Measurements from ENCODE around the gene ADCK1. TPM values are rescaled to one million over a fixed set of nuclear protein-coding genes. Genes with fewer than 3 reads are reported as not detected.

ADCK1 gene
- total RNA-seq, 1 experiment from 2014 or later: 8.8 TPM

DNA sequence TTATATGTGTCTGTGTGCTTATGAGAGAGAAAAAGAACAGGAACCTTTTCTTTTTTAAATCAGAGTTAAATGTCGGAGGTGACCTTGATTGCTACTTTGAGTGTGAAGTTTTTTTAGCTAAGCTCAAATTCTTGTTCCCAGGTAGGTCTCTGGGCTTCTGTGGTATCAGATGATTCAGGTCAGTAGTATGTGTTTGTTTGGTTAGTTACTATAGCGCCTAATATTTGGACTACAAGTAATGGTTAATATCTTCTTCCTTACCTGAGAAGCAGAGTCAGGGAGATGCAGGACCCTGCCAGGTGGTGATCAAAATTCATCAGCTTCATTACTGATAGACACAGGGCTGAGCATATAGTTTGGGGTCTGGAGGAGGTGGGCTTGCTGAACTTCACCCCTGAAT is 30.8 kb downstream of the ADCK1 start:
- H3K27me3 Mint-ChIP-seq (ENCODE audit: insufficient read depth, unreplicated experiment): no peaks in the 10 kb centered on the region
- H3K9me3 Mint-ChIP-seq (ENCODE audit: unreplicated experiment): no peaks in the 10 kb centered on the region
- no peak overlapping the region for H3K4me3 Mint-ChIP-seq (ENCODE audit: unreplicated experiment)
- no TSS peak for BruUV-seq (replicated peaks)
- H3K4me3 ChIP-seq (ENCODE audit: low read depth, low read length): no peak overlapping the region
- intact Hi-C loops (cut with micrococcal nuclease; ENCODE audit: unreplicated experiment): no loop called here
- no peaks in the 10 kb centered on the region for H3K27me3 ChIP-seq (replicated peaks; ENCODE audit: control insufficient read depth, insufficient read depth, low read length)
- peak in 1 of 2 experiments; percentile 20 for DNase-seq
- H3K9me3 ChIP-seq: no peaks in the 10 kb centered on the region
- POLR2A ChIA-PET: interaction anchor here (0.6 kb wide), 1 partner anchor 16 kb away, joined by 5 read pairs; no protein-coding TSS in a partner anchor
- H3K4me1 Mint-ChIP-seq (ENCODE audit: low read depth, unreplicated experiment): no peaks in the 10 kb centered on the region
- no peaks in the 10 kb centered on the region for H3K36me3 Mint-ChIP-seq (ENCODE audit: insufficient read depth, unreplicated experiment)
- TF ChIP-seq, protein P1, sequence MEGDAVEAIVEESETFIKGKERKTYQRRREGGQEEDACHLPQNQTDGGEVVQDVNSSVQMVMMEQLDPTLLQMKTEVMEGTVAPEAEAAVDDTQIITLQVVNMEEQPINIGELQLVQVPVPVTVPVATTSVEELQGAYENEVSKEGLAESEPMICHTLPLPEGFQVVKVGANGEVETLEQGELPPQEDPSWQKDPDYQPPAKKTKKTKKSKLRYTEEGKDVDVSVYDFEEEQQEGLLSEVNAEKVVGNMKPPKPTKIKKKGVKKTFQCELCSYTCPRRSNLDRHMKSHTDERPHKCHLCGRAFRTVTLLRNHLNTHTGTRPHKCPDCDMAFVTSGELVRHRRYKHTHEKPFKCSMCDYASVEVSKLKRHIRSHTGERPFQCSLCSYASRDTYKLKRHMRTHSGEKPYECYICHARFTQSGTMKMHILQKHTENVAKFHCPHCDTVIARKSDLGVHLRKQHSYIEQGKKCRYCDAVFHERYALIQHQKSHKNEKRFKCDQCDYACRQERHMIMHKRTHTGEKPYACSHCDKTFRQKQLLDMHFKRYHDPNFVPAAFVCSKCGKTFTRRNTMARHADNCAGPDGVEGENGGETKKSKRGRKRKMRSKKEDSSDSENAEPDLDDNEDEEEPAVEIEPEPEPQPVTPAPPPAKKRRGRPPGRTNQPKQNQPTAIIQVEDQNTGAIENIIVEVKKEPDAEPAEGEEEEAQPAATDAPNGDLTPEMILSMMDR (IDR thresholded peaks at IDR 0.05; ENCODE audit: insufficient read depth in 1 of 2, low read depth in 1 of 2, low read length in 1 of 2, severe bottlenecking in 1 of 2, unreplicated experiment in 1 of 2): no peak
- peaks cover 6% of the 10 kb centered on the region; the same call in 1 of the 2 replicates for H3K4me1 ChIP-seq
- H3K27ac Mint-ChIP-seq (ENCODE audit: unreplicated experiment): peak overlapping the region; percentile 65
- CTCF ChIA-PET: no interaction called here
- H3K36me3 ChIP-seq (ENCODE audit: control insufficient read depth, insufficient read depth, low read length): no peaks in the 10 kb centered on the region

DNA sequence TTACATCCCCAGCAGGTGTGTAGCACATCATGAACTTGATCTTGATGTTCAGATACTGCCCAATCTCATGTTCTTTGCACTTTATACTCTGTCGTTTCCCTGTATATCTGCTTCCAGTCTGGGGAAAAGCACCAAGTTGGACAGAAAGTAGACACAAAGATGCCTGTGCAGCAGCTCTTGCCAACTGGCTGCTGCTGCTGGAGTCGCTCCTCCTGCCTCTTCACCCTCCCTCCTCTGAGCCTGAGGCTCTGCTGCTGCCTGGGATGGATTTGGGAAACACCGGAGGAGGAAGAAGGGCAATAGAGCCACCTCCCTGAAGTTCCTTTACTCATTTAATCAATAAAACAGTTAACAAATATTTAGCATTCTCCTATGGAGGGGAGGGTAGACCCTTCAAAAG is 32.4 kb downstream of the ADCK1 start:
- BruUV-seq (replicated peaks): no TSS peak
- CTCF ChIA-PET: no interaction called here
- Mint-ChIP-seq H3K4me3 (ENCODE audit: unreplicated experiment) (no peak overlapping the region), H3K9me3 (ENCODE audit: unreplicated experiment) (no peaks in the 10 kb centered on the region), H3K27me3 (ENCODE audit: insufficient read depth, unreplicated experiment) (no peaks in the 10 kb centered on the region), H3K36me3 (ENCODE audit: insufficient read depth, unreplicated experiment) (no peaks in the 10 kb centered on the region), H3K27ac (ENCODE audit: unreplicated experiment) (no peak overlapping the region), H3K4me1 (ENCODE audit: low read depth, unreplicated experiment) (no peaks in the 10 kb centered on the region)
- DNase-seq: no peak
- Histone ChIP-seq H3K4me1 (peaks cover 6% of the 10 kb centered on the region; the same call in 1 of the 2 replicates), H3K4me3 (ENCODE audit: low read depth, low read length) (no peak overlapping the region), H3K27me3 (replicated peaks; ENCODE audit: control insufficient read depth, insufficient read depth, low read length) (no peaks in the 10 kb centered on the region), H3K36me3 (ENCODE audit: control insufficient read depth, insufficient read depth, low read length) (no peaks in the 10 kb centered on the region), H3K9me3 (no peaks in the 10 kb centered on the region)
- TF ChIP-seq, protein P1 (IDR thresholded peaks at IDR 0.05; ENCODE audit: insufficient read depth in 1 of 2, low read depth in 1 of 2, low read length in 1 of 2, severe bottlenecking in 1 of 2, unreplicated experiment in 1 of 2): no peak
- intact Hi-C loops (cut with micrococcal nuclease; ENCODE audit: unreplicated experiment): no loop called here
- POLR2A ChIA-PET: no interaction called here

DNA sequence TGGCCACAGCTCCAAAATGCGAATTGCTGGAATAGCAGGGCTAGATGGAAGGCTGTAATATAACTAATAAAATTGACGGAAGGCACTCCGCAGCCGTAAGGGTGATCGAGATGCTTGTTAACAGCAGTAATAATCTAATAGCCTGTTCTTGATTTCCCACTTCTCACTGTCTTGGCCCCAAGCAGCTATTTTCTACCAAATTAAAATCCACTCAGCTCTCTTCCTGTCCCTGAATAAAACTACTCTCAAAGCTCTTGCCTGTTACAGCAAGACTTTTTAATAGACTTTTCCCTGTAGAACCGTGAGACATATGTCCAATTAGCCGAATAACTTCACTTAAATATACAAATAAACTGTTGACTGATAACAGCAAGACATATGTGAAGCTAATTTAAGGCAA is 38.0 kb downstream of the ADCK1 start:
- Mint-ChIP-seq H3K4me3 (ENCODE audit: unreplicated experiment) (no peak overlapping the region), H3K27ac (ENCODE audit: unreplicated experiment) (no peak overlapping the region), H3K36me3 (ENCODE audit: insufficient read depth, unreplicated experiment) (no peaks in the 10 kb centered on the region), H3K9me3 (ENCODE audit: unreplicated experiment) (no peaks in the 10 kb centered on the region), H3K4me1 (ENCODE audit: low read depth, unreplicated experiment) (no peaks in the 10 kb centered on the region), H3K27me3 (ENCODE audit: insufficient read depth, unreplicated experiment) (no peaks in the 10 kb centered on the region)
- BruUV-seq (replicated peaks): no TSS peak
- no peak for DNase-seq
- Histone ChIP-seq H3K36me3 (ENCODE audit: control insufficient read depth, insufficient read depth, low read length) (no peaks in the 10 kb centered on the region), H3K4me3 (ENCODE audit: low read depth, low read length) (no peak overlapping the region), H3K27me3 (replicated peaks; ENCODE audit: control insufficient read depth, insufficient read depth, low read length) (no peaks in the 10 kb centered on the region), H3K9me3 (no peaks in the 10 kb centered on the region), H3K4me1 (no peaks in the 10 kb centered on the region)
- ChIA-PET CTCF (no interaction called here), POLR2A (no interaction called here)
- intact Hi-C loops (cut with micrococcal nuclease; ENCODE audit: unreplicated experiment): no loop called here
- TF ChIP-seq, protein P1 (IDR thresholded peaks at IDR 0.05; ENCODE audit: insufficient read depth in 1 of 2, low read depth in 1 of 2, low read length in 1 of 2, severe bottlenecking in 1 of 2, unreplicated experiment in 1 of 2): no peak
